GM12878 (cell line): ENCODE measurements around the gene SPINT1.

Experiments
- BACH1 ChIP-seq: fragments of 450-650 bp; IDR thresholded peaks from 2 replicates; pipeline ENCODE4 v1.6.1; 2017; ENCODE audit warnings: mild to moderate bottlenecking, borderline replicate concordance
- BHLHE40 ChIP-seq, 2 experiments: fragments of 450-650 bp in 1 of 2; IDR thresholded peaks; 2 replicates each; pipeline ENCODE4 v1.6.1; 2011 to 2017; ENCODE audit warnings: low read depth in 2 of 2, borderline replicate concordance in 1 of 2, improper control_type of control experiment in 1 of 2, low read length in 1 of 2, mild to moderate bottlenecking in 1 of 2
- CBX5 ChIP-seq: sonication (generic); IDR thresholded peaks from 2 replicates; pipeline ENCODE4 v1.6.1; 2016; ENCODE audit warnings: low read depth, moderate library complexity, mild to moderate bottlenecking, inconsistent platforms
- CREM ChIP-seq: IDR thresholded peaks from 2 replicates; pipeline ENCODE4 v1.6.1; 2014; ENCODE audit warnings: antibody characterized with exemption, low read depth
- EZH2 ChIP-seq: IDR thresholded peaks from 2 replicates; pipeline ENCODE4 v1.6.1; 2012; ENCODE audit warnings: low read depth, mild to moderate bottlenecking, control low read depth, inconsistent platforms, low read length, borderline replicate concordance; ENCODE audit not compliant: control insufficient read depth
- FOXK2 ChIP-seq: fragments of 450-650 bp; IDR thresholded peaks from 2 replicates; pipeline ENCODE4 v1.6.1; 2017; ENCODE audit warnings: mild to moderate bottlenecking, moderate library complexity
- POLR2AphosphoS5 ChIP-seq: IDR thresholded peaks from 2 replicates; pipeline ENCODE4 v1.6.1; 2011; ENCODE audit warnings: mild to moderate bottlenecking, low read length, inconsistent platforms
- SREBF1 ChIP-seq: IDR thresholded peaks from 2 replicates; pipeline ENCODE4 v1.6.1; 2012; ENCODE audit warnings: mild to moderate bottlenecking, low read length
- TCF12 ChIP-seq: IDR thresholded peaks from 2 replicates; pipeline ENCODE4 v1.6.1; 2011; ENCODE audit warnings: low read depth, mild to moderate bottlenecking, low read length
- USF2 ChIP-seq: IDR thresholded peaks from 2 replicates; pipeline ENCODE4 v1.6.1; 2011; ENCODE audit warnings: low read depth, low read length, improper control_type of control experiment, borderline replicate concordance
- TF ChIP-seq, protein P1 (sequence below), 3 experiments: IDR thresholded peaks in 2 of 3; conservative IDR thresholded peaks in 1 of 3; 2 replicates each; pipeline ENCODE4 v1.5.1; 2011; ENCODE audit warnings: low read depth in 3 of 3, low read length in 3 of 3, mild to moderate bottlenecking in 3 of 3, control low read depth in 2 of 3, moderate library complexity in 2 of 3, inconsistent platforms in 1 of 3, mixed read lengths in 1 of 3; ENCODE audit not compliant: control insufficient read depth in 2 of 3, insufficient read depth in 1 of 3; ENCODE audit errors: extremely low read depth in 1 of 3
- TF ChIP-seq, protein P2 (sequence below): IDR thresholded peaks from 2 replicates; pipeline ENCODE4 v1.6.1; 2011; ENCODE audit warnings: low read depth, mild to moderate bottlenecking, low read length, moderate library complexity, borderline replicate concordance; ENCODE audit errors: extremely low read depth
- TF ChIP-seq, protein P3 (sequence below): fragments of 450-650 bp; formaldehyde crosslinking; IDR thresholded peaks from 2 replicates; pipeline ENCODE4 v1.5.0; 2022; ENCODE audit warnings: mild to moderate bottlenecking, missing genetic modification characterization

GRCh38 chr15:40836020-40836419 lies 7.8 kb upstream of the SPINT1 start:
- no peak for TF ChIP-seq POLR2AphosphoS5
- no peak for TF ChIP-seq SREBF1
- TF ChIP-seq, protein P1, sequence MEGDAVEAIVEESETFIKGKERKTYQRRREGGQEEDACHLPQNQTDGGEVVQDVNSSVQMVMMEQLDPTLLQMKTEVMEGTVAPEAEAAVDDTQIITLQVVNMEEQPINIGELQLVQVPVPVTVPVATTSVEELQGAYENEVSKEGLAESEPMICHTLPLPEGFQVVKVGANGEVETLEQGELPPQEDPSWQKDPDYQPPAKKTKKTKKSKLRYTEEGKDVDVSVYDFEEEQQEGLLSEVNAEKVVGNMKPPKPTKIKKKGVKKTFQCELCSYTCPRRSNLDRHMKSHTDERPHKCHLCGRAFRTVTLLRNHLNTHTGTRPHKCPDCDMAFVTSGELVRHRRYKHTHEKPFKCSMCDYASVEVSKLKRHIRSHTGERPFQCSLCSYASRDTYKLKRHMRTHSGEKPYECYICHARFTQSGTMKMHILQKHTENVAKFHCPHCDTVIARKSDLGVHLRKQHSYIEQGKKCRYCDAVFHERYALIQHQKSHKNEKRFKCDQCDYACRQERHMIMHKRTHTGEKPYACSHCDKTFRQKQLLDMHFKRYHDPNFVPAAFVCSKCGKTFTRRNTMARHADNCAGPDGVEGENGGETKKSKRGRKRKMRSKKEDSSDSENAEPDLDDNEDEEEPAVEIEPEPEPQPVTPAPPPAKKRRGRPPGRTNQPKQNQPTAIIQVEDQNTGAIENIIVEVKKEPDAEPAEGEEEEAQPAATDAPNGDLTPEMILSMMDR (IDR thresholded peaks at IDR 0.05 in 2 of 3, conservative IDR thresholded peaks at IDR 0.05 in 1 of 3; ENCODE audit: control insufficient read depth in 2 of 3, extremely low read depth in 1 of 3, insufficient read depth in 1 of 3, low read depth in 3 of 3, low read length in 3 of 3) = no peak
- no peak for TF ChIP-seq CBX5
- TF ChIP-seq BHLHE40 (IDR thresholded peaks at IDR 0.05; ENCODE audit: borderline replicate concordance in 1 of 2, low read depth in 2 of 2, low read length in 1 of 2) = no peak
- TF ChIP-seq, protein P2, sequence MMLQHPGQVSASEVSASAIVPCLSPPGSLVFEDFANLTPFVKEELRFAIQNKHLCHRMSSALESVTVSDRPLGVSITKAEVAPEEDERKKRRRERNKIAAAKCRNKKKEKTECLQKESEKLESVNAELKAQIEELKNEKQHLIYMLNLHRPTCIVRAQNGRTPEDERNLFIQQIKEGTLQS = no peak
- no peak for TF ChIP-seq TCF12
- no peak for TF ChIP-seq CREM
- TF ChIP-seq EZH2 = no peak
- TF ChIP-seq, protein P3, sequence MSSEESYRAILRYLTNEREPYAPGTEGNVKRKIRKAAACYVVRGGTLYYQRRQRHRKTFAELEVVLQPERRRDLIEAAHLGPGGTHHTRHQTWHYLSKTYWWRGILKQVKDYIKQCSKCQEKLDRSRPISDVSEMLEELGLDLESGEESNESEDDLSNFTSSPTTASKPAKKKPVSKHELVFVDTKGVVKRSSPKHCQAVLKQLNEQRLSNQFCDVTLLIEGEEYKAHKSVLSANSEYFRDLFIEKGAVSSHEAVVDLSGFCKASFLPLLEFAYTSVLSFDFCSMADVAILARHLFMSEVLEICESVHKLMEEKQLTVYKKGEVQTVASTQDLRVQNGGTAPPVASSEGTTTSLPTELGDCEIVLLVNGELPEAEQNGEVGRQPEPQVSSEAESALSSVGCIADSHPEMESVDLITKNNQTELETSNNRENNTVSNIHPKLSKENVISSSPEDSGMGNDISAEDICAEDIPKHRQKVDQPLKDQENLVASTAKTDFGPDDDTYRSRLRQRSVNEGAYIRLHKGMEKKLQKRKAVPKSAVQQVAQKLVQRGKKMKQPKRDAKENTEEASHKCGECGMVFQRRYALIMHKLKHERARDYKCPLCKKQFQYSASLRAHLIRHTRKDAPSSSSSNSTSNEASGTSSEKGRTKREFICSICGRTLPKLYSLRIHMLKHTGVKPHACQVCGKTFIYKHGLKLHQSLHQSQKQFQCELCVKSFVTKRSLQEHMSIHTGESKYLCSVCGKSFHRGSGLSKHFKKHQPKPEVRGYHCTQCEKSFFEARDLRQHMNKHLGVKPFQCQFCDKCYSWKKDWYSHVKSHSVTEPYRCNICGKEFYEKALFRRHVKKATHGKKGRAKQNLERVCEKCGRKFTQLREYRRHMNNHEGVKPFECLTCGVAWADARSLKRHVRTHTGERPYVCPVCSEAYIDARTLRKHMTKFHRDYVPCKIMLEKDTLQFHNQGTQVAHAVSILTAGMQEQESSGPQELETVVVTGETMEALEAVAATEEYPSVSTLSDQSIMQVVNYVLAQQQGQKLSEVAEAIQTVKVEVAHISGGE = no peak
- TF ChIP-seq USF2 = no peak
- no peak for TF ChIP-seq FOXK2
- no peak for TF ChIP-seq BACH1
